ENCODE results near the gene PARD6G.

DNA sequence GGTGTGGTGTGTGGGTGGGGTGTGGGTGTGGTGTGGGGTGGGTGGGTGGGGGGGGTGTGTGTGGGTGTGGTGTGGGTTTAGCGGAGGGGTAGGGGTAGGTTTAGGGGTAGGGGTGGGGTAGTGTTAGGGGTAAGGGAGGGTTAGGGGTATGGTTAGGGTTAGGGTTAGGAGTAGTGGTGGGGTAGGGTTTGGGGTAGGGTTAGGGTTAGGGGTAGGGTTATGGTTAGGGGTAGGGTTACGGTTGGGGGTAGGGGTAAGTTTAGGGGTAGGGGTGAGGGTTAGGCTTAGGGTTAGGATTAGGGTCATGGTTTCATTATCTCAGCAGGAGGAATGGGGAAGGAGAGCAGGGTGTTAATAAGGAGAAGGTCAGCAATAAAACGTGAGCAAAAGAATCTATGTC, 11.3 kb upstream of the PARD6G start:
- TF ChIP-seq, protein P1, sequence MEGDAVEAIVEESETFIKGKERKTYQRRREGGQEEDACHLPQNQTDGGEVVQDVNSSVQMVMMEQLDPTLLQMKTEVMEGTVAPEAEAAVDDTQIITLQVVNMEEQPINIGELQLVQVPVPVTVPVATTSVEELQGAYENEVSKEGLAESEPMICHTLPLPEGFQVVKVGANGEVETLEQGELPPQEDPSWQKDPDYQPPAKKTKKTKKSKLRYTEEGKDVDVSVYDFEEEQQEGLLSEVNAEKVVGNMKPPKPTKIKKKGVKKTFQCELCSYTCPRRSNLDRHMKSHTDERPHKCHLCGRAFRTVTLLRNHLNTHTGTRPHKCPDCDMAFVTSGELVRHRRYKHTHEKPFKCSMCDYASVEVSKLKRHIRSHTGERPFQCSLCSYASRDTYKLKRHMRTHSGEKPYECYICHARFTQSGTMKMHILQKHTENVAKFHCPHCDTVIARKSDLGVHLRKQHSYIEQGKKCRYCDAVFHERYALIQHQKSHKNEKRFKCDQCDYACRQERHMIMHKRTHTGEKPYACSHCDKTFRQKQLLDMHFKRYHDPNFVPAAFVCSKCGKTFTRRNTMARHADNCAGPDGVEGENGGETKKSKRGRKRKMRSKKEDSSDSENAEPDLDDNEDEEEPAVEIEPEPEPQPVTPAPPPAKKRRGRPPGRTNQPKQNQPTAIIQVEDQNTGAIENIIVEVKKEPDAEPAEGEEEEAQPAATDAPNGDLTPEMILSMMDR (conservative IDR thresholded peaks at IDR 0.05; ENCODE audit: low read depth, low read length), result no peak
- TF ChIP-seq EZH2phosphoT487 (IDR thresholded peaks at IDR 0.05; ENCODE audit: borderline replicate concordance, low read length), result no peak

Measured in PC-3 (cell line).